Kidney capillary endothelial cell (primary cell): ENCODE data around the gene SLC66A2.

Experiments used
- DNase-seq: peaks from one replicate; pipeline ENCODE4 v3.0.0-alpha.2; 2018; ENCODE audit warnings: low spot score

Gene SLC66A2

GRCh38 chr18:79903071-79903635, 48.3 kb downstream of the SLC66A2 start:
- DNase-seq, result no peak

GRCh38 chr18:79902640-79903039, 48.8 kb downstream of the SLC66A2 start:
- DNase-seq, result no peak

DNA sequence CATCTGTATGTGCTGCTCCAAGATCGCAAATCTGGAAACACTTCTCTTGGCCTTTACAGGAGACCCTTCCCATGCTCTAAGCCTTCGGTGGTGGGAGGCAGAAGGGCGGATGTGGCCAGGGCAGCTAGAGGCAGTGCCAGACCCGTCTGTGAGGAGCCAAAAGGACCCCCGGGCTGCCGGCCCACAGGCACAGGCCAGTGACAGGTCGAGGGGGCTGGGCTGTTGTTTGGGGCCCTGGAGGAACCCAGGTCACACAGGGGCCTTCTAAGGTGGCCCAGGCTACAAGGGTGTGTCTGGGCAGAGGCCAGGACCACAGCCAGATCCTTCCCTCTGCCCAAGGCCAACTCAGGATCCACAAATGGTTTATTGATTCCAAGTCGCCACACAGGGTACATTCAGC, 49.4 kb downstream of the SLC66A2 start:
- no peak for DNase-seq

DNA sequence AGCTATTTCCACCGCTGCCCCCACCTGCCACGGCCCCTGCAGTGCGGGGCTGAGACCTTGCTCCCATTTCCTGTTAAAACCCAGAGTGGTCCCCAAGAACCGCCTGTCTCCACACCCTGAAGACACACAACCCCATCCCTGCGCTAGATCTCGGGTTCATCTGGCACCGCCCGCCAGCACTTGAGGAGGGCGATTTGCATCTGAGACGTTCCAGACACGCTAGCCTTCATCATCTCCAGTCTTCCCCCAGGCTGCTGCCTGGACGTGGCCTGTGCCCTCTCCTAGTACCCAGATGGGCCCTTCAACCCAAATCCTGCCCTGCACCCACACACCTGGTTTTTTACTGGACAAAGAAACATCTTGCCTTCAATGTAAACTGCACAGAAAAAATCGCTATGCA, 49.8 kb downstream of the SLC66A2 start:
- DNase-seq, result no peak

- DNase-seq, result no peak
Observed at GRCh38 chr18:79900610-79901570, 50.6 kb downstream of the SLC66A2 start.

DNA sequence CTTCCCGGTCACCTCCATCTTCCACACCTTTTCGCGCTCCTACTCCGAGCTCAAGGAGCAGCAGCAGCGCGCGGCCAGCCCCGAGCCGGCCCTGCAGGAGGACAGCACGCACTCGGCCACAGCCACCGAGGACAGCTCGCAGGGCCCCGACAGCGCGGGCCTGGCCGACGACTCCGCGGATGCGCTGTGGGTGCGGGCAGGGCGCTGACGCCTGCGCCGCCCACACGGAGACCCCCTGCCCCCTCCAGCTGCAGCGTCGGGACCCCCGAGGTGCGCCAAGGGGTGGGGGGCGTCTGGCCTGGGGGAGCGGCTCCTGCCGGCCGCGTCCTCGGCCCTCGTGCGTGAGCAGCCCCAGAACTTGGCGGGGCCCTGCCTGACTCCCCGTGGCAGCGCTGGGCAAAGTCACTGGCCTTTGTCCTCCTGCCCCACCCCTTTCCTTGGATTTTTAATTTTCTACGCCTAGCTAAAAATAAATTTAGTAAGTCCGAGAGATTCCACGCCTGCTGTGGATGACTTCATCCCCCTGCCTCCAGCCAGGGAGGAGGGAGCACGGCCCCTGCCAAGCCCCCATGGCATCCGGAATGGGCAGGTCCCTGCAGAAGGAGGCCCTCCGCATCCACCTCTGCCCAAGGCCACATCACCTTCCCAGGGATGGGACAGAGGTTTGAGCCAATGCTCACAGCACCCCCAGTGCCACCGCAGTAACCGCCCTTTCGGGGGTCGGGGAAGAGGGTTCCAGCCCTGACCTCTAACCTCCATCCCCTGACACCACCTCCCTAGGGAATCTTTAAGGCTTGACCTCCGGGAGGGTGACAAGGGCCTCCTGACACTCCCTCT, 51.6 kb downstream of the SLC66A2 start:
- DNase-seq, result no peak

DNA sequence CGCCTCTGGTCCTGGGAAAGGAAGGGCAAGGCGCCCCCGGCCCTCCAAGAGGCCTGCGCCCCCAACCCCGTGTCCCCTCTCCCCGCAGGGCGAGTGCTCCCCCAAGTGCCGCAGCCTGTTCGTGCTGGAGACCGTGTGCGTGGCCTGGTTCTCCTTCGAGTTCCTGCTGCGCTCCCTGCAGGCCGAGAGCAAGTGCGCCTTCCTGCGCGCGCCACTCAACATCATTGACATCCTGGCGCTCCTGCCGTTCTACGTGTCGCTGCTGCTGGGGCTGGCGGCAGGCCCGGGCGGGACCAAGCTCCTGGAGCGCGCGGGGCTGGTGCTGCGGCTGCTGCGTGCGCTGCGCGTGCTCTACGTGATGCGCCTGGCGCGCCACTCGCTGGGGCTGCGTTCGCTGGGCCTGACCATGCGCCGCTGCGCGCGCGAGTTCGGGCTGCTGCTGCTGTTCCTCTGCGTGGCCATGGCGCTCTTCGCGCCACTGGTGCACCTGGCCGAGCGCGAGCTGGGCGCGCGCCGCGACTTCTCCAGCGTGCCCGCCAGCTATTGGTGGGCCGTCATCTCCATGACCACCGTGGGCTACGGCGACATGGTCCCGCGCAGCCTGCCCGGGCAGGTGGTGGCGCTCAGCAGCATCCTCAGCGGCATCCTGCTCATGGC, 52.4 kb downstream of the SLC66A2 start:
- no peak for DNase-seq

DNA sequence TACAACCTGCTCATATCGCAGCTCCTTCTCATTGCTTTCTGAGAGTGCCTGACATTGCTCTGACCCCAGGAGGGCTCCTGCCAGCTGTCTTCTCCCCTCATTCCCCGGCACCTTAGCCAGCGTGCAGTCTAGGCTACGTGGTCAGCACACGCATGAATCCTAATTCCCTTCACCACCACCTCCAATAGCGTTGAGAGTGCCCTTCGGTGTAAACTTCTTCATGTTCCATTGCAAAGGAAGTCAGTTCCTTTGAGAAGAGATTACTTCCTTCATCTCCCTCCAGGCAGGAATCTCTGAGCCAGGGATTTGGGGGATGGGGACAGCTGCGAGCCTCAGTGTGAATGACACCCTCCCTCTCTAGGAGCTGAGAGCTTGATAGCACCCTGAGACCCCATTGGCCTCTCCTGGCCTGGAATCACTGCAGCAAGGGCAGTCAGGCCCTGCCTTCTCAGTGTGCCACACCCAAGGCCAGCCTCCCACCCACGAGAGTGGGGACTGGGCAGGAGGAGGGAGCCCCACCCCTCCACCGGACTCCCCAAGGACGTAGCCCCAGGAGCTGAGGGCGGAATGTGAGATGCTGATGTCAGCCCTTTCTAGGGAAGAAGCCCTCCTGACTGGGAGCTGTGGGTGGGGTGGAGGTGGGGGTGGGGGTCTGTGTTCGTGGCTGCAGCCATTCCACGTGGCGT, 53.4 kb downstream of the SLC66A2 start:
- DNase-seq, result no peak

- DNase-seq, result no peak
Observed at GRCh38 chr18:79896738-79897137, 54.7 kb downstream of the SLC66A2 start.

GRCh38 chr18:79890674-79891073, 60.8 kb downstream of the SLC66A2 start:
- no peak for DNase-seq

- DNase-seq, result no peak
Observed at GRCh38 chr18:79889569-79889968, 61.9 kb downstream of the SLC66A2 start.

- no peak for DNase-seq
Observed at GRCh38 chr18:79888016-79888415, 63.4 kb downstream of the SLC66A2 start.

DNA sequence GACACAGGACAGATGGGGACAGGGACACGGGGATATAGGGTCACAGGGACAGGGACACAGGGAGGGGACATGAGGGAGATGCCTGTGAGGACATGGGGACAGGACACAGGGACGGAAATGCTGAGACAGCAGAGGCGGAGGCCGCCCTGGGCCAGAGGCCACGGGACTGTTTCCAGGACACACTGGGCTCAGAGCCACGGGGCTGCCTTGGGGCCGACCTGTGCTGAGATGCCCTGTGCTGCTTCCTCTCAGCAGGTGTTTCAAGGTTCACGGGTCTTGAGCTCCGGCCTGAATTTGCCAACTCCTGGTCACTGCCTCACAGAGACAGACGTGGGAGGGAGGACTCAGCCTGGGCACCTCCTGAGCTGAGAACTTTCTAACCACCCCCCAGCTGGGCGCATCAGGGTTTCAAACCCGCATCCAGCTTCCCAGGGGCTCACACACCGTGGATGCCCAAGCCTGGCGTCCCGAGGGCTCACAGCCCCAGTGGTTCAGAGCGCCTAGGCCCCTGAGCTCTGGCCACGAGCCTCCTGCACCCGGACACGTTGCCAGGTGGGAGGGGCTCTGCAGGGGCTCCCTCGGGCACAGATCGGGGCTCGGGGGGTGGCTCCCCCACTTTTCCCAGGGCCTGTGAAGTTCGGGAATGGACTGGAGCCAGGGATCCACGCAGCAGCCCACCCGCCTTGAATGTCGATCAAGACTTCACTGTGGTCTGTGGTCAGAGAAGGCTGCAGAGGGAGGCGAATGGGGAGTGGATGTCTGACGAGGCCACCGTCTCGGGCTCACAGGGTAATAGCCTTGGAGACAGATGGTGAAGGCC, 64.1 kb downstream of the SLC66A2 start:
- DNase-seq, result no peak

GRCh38 chr18:79884963-79885728, 66.3 kb downstream of the SLC66A2 start:
- DNase-seq, result no peak

DNA sequence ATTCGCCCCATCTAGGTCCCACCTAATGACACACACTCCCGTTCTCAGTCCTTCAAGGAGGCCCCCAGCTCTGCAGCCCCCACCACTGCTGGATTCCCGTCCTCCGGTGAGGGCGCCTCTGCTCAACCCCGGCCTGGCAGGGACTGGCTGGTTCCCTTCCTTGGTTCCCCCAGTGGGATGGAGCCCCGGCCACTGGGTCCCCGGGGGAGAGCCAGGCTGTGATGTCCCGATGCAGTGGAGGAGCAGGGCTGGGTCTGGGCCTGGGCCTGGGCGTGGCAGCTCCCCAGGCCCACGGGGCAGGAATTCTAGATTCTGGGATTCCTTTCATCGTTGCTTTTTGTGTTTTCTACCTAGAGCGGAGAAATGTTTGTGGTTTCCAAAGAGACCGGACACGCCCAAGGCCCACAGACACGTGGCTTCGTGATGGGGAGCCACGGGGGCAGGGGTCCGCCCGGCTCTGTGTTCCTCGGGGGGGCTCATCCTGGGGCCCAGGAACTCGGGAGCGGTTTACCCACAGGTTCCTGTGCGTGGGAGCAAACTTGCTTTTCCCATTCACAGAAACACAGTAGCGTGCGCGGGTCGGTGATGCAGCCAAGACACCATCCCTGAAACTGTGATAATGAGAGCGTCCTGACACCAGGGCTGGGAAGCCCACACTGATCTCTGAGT, 67.0 kb downstream of the SLC66A2 start:
- no peak for DNase-seq

- DNase-seq, result no peak
Observed at GRCh38 chr18:79883461-79884293, 67.8 kb downstream of the SLC66A2 start.

DNA sequence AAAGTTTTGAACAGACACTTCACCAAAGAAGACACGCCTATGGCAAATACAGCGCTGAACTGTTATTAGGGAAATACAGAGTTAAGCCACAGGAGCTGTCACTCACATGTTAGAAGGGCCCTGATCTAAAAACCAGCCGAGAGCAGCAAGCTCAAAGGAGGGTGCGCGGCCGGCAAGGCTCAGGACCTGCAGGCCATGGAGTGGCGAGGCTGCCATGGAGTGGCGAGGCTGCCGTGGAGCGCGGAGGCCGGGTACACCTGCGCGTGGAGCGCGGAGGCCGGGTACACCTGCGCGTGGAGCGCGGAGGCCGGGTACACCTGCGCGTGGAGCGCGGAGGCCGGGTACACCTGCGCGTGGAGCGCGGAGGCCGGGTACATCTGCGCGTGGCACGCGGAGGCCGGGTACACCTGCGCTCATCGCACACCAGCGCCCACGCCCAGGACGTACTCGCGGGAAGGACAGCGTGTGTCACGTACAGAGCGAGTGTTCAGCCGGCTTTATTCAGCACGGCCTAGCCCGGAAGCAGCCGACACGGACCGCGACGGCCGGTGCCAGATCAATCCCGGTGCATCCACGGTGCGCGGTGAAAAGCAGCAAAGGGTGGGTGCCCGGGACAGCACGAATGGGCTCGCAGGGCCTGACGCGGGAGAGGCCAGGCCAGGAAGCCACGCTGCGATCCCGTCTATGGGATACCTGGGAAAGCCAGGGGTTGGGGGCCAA, 68.8 kb downstream of the SLC66A2 start:
- DNase-seq, result no peak

- DNase-seq, result no peak
Observed at GRCh38 chr18:79881695-79882094, 69.8 kb downstream of the SLC66A2 start.
